ENCODE results near the gene RIMBP2. TPM values are rescaled to one million over a fixed set of nuclear protein-coding genes. Genes with fewer than 3 reads are reported as not detected.

The RIMBP2 gene
- total RNA-seq, 1 experiment from 2014 or later: not detected

DNA sequence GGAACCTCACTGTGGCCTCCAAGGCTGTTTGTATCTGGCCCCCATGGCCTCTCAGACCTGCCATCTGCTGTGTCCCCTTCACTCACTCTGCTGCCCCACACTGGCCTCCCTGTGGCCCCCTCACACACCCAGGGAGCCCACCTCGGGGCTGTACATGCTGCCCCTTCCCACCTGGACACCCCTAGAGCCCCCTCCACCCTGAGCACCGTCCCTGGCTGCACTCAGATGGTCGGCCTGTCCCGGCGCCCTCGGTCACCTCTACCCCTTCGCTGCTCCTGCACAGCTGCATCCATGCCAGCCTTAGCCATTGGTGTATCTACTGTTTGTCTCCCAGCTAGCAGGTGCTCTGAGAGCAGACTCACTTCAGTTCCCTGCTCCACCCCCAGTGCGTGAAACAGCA is 144.4 kb downstream of the RIMBP2 start:
- DNase-seq (ENCODE audit: low read depth): no peak

DNA sequence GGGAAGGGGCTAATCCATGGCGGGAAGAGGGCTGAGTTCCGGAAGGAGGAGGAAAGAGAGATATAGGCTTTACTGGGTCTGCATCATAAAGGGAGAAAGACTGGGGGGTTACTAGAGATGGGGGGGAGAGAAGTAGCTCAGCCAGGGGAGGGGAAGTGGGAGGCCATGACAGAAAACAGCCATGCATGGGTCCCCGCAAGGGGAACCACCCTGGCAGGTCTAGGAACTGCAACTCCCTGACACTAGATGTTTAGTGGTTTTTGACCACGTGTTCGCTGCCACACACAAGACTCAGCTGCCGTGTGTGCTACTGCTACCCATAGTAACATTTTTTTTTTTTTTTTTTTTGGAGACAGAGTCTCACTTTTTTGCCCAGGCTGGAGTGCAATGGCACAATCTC is 145.0 kb downstream of the RIMBP2 start:
- DNase-seq (ENCODE audit: low read depth): no peak

DNA sequence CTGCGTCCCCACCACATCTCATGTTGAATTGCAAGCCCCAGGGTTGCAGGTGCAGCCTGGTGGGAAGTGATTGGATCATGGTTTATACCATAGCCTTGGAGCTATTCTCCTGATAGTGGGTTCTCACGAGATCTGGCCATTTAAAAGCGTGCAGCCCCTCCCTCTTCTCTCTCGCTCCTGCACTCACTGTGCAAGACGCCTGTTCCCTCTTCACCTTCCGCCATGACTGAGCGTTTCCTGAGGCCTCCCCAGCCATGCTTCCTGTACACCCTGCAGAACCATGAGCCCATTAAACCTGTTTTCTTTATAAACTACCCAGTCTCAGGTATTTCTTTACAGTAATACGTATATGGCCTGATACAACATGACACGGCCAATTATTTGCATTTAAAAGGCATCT is 146.6 kb downstream of the RIMBP2 start:
- no peak for DNase-seq (ENCODE audit: low read depth)

DNA sequence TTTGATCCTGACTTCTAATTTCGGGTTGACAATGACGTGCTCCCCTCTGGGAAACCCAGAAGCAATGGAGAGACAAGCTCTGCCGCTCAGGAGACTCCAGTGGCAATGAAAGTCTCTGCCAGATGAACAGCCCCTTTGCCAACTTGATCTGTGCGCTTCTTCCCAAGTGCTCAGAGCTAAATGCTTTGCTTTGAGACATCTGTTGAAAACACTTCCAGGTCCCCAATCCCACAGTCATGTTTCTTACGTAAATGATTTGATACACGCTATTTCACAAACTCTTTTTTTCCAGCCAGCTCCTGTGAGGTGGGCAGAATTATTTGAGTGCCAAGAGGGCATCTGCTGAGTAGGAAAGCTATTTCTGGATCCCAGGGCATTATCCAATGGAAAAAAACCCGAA is 147.6 kb downstream of the RIMBP2 start:
- no peak for DNase-seq (ENCODE audit: low read depth)

DNA sequence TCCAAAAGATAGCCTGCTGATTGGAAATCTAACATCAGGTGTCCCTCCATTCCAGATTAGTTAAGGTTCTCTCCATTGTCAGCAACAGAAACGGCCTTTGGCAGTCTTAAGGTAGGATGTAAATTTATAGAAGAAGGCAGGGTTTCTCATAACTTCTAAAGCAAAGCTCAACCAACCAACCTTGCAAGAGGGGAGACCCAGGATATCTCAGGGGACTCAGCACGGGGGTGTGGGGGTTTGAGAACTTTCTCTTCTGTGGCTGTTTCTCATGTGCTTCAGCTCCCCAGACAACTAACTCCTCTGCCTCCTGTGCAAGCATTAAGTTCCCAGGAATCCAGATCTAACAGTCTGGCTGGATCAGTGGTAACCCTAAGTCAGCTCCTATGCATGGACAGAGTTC is 148.1 kb downstream of the RIMBP2 start:
- DNase-seq (ENCODE audit: low read depth): no peak

DNA sequence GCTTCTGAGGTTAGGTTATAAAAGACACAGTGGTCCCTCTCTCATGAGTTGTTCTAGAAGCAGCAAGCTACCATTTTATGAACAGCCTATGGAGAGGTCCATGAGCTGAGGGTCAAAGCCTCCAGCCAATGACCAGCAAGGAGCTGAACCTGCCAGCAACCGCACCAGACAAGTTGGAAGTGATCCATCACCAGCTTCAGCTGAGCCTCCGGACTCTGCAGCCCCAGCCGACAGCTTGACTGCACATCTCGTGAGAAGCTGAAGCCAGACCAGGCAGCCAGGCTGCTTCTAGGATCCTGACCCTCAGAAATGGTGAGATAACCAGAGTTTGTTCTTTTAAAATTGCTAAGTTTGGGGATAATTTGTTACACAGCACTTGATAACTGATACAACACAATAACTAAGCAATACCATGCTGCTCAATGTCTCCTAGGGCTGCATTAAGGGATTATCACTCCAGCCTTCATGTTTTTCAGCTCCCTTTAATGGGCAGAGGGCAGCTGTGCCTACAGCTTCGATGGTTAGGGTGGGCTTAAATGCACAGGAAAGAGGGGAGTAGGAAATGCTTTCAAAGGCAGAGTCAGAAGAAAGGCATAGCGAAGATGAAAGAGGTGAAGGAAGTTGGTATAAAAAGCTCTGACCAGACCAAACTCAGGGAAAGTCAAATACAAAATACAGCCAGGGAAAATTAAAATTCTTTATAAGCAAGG is 149.5 kb downstream of the RIMBP2 start:
- no peak for DNase-seq (ENCODE audit: low read depth)

DNA sequence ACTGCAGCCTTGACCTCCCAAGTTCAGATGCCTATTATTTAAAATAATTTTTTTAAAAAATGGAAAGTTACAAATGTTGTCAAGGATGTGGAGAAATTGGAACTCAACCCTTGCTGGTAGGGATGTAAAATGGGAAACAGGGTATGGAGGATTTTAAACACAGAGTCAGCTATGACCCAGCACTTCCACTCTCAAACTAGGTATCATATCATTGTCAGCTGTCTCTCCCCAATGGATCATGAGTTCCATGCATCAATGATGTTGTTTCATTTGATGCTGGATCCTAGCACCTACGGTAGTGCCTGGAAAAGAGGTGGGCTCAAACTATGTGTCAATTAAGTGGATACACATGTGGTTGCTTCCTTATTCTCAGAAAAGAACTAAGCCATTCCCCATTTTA is 150.9 kb downstream of the RIMBP2 start:
- DNase-seq (ENCODE audit: low read depth): no peak

DNA sequence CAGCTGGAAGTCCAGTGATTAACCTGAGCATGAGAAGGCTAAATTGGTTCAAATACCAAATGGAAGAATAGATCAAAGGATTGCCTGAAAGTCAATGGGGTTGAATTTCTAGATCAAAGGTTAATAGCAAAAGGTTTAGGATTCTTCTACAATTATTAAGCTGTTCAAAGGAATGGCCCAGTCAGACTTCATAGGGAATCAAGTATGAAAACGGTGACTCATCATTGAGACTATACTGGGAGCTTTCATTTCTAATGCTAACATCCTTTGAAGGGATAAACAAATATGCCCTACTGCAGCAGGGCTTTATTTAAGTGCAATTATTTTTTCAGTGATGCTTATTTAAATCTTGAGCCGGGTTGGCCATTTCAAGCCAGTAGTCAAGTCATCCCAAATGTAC is 152.8 kb downstream of the RIMBP2 start:
- no peak for DNase-seq (ENCODE audit: low read depth)

DNA sequence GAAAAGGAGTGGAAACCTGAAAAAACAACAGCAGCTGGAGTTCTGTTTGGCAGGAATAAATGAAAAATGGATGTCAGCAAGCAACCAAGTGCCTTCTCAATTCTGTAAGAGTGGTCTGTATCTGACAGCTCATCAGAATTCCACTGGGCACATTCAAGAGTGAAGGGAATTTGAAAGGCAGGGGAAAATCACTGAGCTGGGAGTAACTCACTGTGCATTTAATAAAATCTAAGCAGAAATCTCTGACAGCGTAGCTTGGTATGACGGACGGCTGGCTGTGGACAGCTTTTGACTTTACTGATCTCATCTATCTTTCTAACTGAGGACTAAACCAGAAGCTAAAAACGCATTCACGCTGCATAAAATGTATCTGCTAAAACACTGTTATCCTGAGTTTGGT is 153.4 kb downstream of the RIMBP2 start:
- no peak for DNase-seq (ENCODE audit: low read depth)

DNA sequence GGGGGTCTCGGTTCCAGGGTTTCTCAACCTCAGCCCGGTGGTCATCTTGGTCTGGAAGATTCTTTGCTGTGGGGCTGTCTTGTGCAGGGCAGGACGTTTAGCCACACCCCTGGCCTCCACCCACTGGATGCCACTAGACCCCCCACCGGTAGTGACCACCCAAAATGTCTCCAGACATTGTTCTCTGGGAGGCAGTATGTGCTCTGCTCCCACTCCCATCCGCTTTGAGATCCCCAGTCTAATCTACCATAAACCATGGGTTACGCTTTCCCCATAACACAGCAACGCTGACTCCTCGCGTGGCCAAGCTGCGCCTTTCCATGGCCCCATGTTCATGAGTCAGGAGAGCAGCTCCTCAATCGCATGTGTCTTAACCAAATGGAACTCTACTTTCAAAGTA is 155.8 kb downstream of the RIMBP2 start:
- DNase-seq (ENCODE audit: low read depth): no peak

DNA sequence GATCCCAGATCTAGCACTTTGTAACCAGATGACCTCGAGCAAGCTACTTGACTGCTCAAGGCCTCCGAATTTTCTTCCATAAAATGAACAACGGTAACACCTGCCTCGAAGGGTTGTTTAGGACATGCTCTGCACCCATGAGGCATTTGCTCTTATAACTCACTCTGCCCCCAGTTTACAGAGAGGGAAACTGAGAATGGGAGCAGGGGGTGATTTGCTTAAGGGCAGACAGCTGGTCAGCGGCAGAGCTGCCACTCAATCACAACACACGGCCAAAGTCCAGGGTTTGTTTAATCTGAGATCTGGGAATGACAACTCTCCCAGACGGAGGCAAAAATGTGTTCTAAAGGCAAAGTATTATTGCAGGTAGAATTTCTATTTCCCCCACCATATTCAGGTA is 156.3 kb downstream of the RIMBP2 start:
- no peak for DNase-seq (ENCODE audit: low read depth)

DNA sequence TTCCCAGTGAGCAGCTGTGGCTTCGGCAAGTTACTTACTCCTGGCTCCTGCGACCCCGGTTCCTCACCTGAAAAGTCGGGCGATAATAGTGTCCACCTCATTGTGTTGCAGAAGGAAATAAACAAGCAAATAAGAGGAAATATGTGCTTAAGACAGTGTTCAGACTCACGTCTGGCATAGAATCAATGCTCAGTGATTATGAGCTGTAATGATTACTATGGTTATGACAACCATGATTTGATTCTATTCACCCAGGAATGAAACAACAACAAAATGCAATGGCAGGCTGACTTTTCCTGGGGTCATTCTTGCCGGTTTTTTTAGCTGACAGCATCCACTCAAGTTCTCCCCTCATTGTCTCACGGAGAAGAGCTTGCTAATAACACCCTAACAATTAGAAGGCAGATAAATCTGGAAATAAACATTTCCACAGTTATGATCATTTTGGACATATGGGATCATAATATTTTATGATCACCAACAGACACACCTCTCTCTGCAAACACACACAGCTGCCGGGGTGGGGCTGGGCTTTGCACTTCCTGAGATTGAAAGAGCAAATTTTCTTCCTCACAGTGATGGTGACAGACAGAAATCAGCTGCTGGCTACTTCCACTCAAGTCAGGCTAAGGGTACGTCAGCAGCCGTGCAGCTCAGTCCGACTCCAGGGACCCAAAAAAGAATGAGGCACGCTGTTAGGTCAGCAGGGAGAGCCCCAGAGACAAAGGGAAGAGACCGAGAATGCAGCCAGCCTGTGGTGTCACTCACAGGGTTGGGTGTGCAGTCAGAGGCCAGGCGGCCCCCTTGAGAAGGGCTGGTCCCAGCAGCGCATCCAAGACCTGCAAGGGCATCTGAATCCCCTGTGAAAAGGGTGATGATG is 158.0 kb downstream of the RIMBP2 start:
- DNase-seq (ENCODE audit: low read depth): no peak

DNA sequence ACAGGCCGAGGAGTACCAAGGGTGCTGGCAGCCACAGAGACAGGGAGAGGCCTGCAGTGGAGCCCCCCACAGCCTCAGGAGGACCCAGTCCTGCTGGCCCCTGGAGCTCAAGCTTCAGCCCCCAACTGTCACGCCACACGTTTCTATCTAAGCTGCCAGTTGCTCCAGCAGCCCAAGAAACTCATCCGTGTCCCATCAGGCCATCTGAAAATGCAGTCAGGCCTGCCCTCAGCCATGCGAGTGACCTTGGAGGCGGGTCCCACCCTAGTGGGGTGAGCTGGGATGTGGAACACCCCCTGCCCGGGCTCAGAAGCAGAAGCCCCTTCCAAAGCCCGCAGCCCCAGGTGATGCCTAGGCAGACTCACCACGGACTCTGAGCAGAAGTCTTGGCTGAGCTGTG is 158.9 kb downstream of the RIMBP2 start:
- DNase-seq (ENCODE audit: low read depth): no peak

DNA sequence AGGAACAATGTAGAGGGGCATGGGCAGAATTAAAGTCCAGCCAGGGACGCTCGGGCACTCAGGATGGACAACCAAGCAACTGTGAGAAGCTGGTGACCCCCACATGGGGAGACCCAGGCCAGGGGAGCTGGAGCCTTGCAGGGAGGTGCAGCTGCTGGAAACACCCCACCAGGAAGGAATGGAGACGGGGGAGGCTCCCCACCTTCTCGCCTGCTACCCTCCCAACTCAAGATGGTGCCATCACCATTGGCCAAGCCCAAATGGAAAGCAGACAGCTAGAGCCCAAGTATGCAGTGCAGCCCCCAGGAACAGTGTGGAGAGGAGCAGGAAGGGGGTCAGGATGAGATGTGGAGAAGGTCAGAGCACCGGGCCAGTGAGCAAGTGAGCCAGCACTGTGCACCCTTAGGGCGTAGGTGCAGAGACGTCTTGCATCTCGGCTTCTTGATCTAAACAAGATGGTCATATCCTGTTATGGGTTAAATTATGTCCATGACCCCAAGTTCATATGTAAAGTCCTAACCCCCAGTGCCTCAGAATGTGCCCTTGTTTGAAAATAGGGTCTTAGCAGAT is 159.5 kb downstream of the RIMBP2 start:
- no peak for DNase-seq (ENCODE audit: low read depth)

DNA sequence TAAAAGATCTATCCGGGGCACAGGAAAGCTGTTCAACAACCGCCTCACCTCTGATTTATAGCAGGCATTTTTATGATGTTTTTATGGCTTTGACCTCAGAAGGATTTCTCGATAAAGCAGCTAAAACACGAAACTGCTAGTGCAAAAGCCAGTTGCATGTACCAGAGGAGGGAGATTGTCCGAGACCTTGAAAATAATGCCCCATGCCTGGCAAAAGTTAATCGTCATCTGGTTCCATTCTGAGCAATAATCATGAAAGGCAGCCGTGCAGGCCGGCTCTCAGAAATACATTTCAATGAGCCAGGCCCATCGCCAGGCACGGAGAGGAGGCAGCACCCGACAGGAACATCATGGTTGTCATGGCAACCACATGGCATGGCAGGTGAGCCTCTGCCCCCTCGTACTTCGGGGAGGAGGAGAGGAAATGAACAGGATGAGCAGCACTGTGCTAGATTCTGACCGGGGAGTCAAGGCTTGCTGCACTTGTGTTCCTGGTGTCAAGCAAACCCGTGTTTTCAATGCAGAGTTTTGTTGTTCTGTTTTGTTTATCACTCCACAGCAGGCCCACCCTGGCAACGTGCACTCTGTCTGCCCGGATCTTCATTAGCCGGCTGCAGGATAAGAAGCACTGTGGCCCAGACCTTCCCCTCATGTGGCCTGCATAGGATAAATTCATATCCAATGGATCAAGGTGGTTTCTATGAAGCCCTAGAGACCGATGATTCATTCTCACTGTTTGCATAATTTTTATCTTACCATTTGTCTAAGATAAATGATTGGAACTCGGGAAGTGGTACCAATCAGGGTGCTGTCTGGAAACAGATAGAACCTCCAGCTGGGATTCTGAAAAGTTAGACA is 160.2 kb downstream of the RIMBP2 start:
- DNase-seq (ENCODE audit: low read depth): no peak

DNA sequence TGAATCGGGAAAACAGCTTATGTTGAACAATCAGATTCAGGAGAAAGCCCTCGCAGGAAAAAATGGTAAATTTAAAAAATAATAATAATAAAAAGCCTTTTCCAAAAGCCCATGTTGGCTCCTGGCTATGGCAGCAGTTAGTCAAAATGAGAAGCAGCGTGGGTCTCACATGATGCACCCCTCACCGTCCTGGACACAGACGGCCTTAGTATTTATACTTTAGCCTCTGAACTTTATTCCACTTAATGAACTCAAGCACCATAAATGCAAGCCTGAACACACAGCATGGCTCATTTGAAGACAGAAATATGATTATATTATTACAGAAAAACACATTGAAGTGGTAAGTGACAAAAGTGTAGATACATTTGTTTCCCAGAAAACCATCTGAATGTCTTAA is 160.9 kb downstream of the RIMBP2 start:
- DNase-seq (ENCODE audit: low read depth): no peak

DNA sequence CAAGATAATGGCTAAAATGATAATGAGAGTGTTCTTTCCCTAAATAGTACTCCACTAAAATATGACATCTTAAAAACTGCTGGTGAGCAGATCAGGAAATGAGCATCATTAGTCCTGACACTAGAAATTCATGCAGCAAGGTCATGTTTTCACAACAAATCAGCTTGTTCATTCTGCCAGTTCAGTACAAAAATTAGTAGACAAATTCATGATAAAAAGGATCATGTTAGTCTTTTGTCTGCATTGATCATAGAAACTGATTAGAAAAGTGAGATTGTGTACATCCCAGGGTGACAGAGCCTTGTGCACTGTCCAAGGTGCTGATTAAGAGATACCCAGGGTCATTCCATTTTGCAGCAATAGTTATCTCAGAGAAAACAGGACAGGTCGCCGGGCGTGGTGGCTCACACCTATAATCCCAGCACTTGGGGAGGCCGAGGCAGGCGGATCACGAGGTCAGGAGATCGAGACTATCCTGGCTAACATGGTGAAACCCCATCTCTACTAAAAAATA is 163.6 kb downstream of the RIMBP2 start:
- no peak for DNase-seq (ENCODE audit: low read depth)

DNA sequence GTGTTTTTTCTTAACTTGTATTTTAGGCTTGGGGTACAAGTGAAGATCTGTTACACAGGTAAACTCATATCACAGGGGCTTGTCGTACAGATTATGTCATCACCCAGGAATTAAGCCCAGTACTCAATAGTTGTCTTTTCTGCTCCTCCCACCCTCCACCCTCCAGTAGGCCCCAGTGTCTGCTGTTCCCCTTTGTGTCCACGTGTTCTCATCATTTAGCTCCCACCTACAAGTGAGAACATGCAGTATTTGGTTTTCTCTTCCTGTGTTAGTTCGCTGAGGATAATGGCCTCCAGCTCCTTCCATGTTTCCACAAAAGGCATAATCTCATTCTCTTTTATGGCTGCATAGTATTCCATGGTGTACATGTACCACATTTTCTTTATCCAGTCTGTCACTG is 166.7 kb downstream of the RIMBP2 start:
- no peak for DNase-seq (ENCODE audit: low read depth)

DNA sequence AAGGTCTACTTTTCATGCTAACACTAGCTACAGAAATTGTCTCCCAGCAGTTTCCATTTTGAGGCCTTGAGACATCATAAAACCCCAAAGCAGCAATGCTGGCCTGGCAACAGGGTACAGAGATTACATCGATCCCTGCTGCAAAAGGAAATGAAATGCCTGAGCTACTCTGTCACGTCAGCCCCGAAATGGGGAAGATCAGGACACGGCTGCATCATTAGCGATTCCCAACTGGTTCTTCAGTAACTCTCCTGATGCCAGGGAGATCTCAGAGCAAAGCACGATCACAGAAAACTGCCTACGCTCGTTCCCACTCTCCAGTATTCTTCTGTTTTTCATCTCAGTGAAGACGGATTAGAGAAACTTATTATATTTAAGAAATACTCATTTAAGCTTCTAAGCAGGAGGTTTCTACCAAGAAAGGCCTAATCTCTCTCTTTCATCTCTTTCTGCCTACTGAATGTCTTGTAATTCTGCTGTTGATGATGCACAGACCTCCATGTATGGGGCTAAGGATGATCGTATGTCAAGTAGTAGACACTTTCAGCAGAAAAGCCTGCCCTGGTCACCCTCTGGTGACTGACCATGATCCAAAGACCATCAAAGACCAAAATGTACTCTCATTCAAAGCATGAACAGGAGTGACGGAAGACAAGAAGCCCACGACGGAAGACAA is 168.5 kb downstream of the RIMBP2 start:
- no peak for DNase-seq (ENCODE audit: low read depth)

DNA sequence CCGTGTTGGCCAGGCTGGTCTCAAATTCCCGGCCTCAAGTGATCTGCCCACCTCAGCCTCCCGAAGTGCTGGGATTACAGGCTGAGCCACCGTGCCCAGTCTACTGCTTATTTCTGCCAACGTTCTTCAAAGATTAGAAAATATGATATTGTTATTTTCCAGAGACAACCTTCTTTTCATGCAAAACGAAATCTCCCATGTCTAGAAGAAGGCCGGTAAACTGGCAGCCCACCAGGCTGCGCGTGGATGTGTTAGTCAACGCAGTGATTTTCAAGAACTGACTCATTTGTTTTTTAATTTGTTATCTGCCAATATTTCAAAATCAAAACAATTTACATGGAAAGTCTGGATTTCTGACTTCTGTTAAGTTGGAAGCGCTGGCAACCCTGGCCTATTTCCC is 169.6 kb downstream of the RIMBP2 start:
- DNase-seq (ENCODE audit: low read depth): no peak

DNA sequence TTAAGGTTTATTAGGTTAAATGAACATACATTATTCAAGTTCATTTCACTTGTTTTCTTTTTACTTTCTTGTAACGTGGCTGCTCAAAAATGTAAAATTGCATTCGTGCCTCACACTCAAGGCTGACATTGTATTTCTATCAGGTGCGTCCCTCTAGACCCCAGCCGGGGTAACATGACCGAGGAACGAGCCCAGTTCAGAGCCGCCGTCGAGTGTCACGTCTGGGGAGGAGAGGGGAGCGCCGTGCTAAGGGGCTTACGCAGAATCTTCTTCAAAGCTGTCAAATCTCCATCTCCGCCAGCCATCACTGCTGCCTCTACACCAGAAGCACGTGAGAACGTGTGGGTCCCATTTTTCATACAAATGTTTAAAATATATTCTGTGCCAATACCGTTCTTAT is 170.6 kb downstream of the RIMBP2 start:
- no peak for DNase-seq (ENCODE audit: low read depth)

Measured in LHCN-M2 (cell line).